Inferior parietal cortex (tissue), 1 donor: ENCODE measurements around the gene CSF1.

Experiments used
- DNase-seq: peaks from one replicate; pipeline ENCODE4 v3.0.0-alpha.2; 2016; ENCODE audit errors: extremely low spot score

The CSF1 gene

DNA sequence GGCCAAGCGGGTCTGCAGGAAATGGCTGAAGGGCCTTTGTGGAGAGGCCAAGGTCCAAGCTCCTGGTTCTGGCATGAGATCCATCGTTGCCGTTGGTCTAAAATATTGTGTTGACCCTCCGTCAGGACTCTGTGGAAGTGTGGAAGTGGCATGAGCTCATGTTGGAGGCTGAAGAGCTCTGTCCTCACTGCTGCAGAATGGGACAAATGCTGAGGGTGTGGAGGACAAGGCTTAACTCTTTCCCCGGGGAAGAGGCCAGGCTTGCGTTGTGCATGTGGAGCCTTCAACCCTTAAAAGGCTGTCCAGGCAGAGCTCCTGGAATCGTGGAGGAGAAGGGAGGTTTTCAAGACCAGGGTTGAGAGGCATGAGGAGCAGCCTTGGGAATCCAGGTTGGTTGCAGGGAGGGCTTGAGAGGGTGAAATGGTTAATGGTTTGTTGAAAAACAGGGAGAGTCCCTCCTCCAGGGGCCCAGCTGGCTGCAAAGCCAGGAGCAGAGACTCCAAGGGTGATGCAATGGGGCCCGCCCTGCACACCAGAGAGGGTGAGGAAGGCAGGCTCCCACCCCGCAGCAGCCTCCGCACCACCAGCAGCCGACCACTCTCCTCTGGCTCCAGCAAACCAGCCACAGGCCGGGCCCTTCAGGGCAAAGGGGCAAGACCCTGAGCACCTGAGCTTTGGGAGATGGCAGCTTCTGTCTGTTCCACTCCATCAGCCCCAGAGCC lies 67.2 kb downstream of the CSF1 start:
- DNase-seq: no peak

DNA sequence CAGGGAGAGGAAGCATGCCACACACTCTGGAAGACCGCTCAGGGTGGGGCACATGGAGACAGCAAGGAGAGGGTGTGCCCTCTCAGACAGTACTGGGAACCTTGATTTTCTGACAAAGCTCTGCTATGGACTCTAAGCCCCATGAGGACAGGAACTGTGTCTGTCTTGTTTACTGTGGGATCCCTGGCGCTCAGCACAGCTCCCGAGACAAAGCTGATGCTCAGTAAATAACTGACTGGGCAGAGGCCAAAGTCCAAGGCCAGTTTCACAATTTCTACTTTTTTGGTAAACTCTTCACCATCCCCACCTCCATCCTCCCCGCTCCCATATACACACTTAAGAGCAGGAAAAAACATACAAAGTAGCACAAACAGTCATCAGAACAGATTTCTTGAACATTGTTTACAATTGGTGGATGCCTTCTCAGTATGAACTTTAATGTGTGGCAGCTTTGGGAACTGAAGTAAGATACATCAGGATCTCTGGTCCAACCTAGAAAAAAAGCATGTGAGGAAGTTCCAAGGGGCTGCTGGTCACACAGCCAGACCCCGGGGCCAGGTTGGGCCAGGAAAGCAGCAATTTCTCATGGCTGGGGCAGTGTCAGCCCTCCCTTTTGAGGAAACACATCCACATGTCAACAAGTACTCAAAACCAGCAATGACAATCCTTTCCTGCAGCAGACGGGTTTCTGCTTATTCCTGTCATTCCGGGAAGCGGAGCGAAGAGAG lies 68.3 kb downstream of the CSF1 start:
- no peak for DNase-seq

DNA sequence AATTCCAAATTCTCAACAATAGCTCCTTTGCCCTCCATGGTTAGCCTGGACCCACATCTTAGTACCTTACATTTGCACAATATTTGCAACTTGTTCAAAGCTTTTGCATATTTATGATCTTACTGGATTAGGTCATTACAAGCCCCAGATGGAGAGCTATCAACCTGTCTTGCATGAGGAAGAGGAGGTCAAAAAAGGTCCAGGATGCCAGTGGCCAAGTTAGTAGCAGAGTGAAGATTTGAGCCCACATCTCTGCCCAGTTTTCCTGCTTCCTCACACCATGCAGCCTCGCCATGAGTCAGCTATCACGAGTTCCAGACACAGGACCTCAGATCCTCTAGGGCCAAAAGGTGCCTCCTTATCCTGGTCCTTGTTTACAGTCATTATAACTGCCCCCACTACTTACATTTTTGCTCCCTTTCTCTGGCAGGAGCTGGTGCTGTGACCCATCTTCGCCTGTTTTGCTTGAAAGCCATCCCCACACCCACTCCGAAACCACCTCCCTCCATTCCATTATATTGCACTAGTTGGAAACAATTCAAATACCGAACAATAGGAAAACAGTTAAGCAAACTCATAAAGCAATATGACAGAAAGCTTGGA lies 68.9 kb downstream of the CSF1 start:
- no peak for DNase-seq
